Activated naive CD4-positive, alpha-beta T cell treated with anti-CD3 and anti-CD28 coated beads for 36 hours (primary cell): Measurements from ENCODE around the gene ACSS1. TPM values are rescaled to one million over a fixed set of nuclear protein-coding genes. Genes with fewer than 3 reads are reported as not detected.

ENCODE experiments used
- CTCF ChIA-PET: fragments of 350-600 bp; sonication (Branson Sonifier 250); formaldehyde crosslinking; loops from one replicate; lab custom pipeline; 2021; ENCODE audit warnings: antibody characterized with exemption; lab: Charles Lee
- DNase-seq: peaks from one replicate; pipeline ENCODE4 v3.0.0-alpha.2; 2020
- H3K27ac Mint-ChIP-seq: one replicate; pipeline ENCODE4 v1.8.0; 2021; ENCODE audit warnings: mild to moderate bottlenecking, mixed read lengths
- H3K27me3 Mint-ChIP-seq: one replicate; pipeline ENCODE4 v1.8.0; 2021; ENCODE audit warnings: low read depth, mixed read lengths
- H3K36me3 Mint-ChIP-seq: one replicate; pipeline ENCODE4 v1.8.0; 2021; ENCODE audit warnings: low read depth, mixed read lengths
- H3K4me1 Mint-ChIP-seq: one replicate; pipeline ENCODE4 v1.8.0; 2021; ENCODE audit warnings: low read depth, mixed read lengths
- H3K4me3 Mint-ChIP-seq: one replicate; pipeline ENCODE4 v1.8.0; 2021; ENCODE audit warnings: mild to moderate bottlenecking, moderate library complexity, mixed read lengths
- H3K9me3 Mint-ChIP-seq: one replicate; pipeline ENCODE4 v1.8.0; 2021; ENCODE audit warnings: mixed read lengths
- intact Hi-C: fragments of 100-400 bp; cut with micrococcal nuclease; formaldehyde crosslinking; loops from one replicate; pipeline ENCODE4 v1.15.1; 2023
- total RNA-seq, 2 experiments: library from RNA; stranded (reverse); gene quantifications; one replicate each; pipeline ENCODE4 v1.2.3, GENCODE V29; 2021

The ACSS1 gene
- total RNA-seq, 2 experiments from 2014 or later = 9.4 to 10.1 TPM

DNA sequence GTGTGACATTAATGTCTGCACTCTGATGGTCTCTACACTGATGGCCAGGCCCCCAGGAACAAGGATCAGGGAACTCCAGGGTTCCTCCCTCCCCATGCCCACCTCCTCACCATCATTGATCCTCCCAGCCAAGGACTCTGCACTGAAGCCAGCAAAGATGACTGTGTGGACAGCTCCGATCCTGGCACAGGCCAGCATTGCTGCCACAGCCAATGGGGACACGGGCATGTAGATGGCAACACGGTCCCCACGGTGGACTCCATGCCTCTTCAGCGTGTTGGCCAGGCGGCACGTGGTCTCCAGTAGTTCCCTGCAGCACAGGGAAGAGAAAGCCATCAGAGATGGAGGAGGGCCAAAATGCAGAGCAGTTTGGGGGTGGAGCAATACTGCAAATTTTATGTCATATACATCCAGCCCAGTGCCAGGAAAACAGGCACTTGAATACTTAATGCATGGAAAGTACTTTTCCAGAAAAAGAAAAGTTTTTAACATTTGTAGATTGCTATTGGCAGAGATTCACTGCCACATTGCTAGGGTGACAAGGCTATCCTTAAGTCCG, 27.2 kb downstream of the ACSS1 start:
- no peak for DNase-seq
- Mint-ChIP-seq H3K4me3 (no peak overlapping the region), H3K9me3 (no peaks in the 10 kb centered on the region), H3K27me3 (no peaks in the 10 kb centered on the region), H3K4me1 (peaks cover 6% of the 10 kb centered on the region), H3K27ac (no peak overlapping the region), H3K36me3 (peaks cover 2% of the 10 kb centered on the region)
- intact Hi-C loops = no loop called here
- CTCF ChIA-PET = interaction anchor here (0.6 kb wide), 1 partner anchor 386 kb away, joined by 3 read pairs; no protein-coding TSS in a partner anchor

DNA sequence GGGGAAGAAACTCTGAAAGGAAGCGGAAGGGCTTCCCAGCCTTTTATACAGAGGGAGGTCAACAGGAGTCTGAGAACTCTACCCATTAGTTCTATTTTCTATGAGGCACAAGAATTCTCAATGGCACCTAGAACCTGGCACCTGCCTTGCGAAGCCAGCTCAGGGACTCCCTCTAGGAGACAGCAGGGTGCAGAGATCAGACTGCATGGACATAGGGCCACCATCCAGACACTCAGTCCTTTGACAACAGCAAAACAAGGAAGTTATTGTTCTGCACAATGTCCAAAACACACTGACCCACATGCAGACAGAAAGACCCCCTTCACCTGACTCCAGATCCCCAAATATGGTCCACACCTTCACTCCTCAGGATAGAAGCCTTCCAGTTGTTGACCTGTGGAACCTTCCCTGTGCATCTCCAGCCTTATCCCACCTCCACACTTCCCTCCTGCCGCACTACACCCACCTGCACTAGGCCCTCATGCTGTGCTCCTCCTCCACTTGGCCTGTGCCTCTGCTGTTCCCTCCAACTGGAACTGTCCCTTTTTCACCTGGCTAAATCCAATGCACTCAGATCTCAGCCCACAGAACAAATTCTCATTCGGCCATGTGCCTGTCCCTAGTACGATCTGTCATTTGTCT, 27.8 kb downstream of the ACSS1 start:
- CTCF ChIA-PET = no interaction called here
- Mint-ChIP-seq H3K27ac (no peak overlapping the region), H3K4me3 (no peak overlapping the region), H3K36me3 (peaks cover 2% of the 10 kb centered on the region), H3K4me1 (peaks cover 3% of the 10 kb centered on the region), H3K27me3 (no peaks in the 10 kb centered on the region), H3K9me3 (no peaks in the 10 kb centered on the region)
- intact Hi-C loops = no loop called here
- no peak for DNase-seq

DNA sequence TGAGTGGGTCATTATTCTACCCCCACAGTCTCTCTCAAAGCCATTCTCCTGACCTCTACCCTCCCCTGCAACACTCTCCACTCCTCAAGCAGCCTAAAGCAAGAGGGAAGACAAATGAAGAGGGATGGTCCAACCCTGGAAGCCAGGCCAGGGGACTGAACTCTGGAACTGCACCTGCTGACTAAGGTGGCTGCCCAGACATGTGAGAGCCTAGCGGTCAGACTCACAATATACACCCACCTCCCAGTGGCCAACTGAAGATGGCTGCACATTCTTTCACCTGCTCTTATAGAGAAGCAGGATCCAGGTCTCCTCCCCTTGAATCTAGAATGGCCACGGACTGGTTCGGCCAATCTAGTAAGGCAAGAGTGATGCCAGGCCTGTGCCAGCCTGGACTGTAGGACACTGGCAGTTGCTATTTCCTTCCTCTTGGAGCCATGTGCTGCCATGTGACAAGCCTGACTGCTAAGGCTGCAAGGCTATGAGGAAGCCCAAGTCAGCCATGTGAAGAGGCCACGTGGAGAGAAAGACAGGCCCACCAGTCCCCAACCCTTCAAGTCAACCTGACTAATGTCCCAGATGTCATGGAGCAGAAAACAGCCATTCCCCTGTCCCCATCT, 31.8 kb downstream of the ACSS1 start:
- H3K27ac Mint-ChIP-seq = no peak overlapping the region
- no peak overlapping the region for H3K4me3 Mint-ChIP-seq
- CTCF ChIA-PET = no interaction called here
- DNase-seq = no peak
- peaks cover 2% of the 10 kb centered on the region for H3K36me3 Mint-ChIP-seq
- intact Hi-C loops = no loop called here
- H3K27me3 Mint-ChIP-seq = no peaks in the 10 kb centered on the region
- H3K9me3 Mint-ChIP-seq = no peaks in the 10 kb centered on the region
- H3K4me1 Mint-ChIP-seq = peaks cover 3% of the 10 kb centered on the region

DNA sequence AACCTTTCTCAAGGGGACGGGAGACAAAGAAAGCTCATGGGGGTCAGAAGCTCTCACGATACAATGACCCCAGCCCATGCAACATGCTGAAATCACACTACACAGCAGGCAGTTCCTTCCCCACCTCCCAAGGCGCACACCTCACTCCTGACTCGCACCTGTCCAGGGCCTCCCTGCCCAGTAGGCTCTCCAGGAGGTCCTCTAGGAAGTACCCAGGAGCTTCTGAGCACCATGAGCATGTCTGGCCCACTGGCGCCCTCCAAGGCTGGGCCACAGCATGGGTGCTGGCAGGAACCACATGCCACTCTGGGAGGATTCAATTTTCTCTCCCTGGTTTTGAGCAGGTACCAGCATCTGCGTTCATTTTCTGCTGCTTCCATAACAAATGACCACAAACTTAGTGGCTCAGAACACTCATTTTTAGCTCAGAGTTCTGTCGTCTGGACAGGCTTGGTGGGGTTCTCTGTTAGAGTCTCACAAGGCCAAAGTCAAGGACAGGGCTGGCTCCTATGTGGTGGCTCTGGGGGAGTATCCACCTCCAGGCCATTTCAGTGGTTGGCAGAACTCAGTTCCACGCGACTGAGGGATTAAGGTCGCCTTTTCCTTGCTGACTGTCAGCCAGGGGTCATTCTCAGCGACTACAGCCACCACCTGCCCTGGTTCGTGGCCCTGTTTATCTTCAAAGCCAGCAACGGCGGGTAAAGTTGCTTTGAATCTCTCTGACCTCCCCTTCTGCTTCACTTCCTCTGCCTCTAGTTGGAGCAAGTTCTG, 32.7 kb downstream of the ACSS1 start:
- H3K4me3 Mint-ChIP-seq = no peak overlapping the region
- H3K27ac Mint-ChIP-seq = no peak overlapping the region
- intact Hi-C loops = no loop called here
- CTCF ChIA-PET = no interaction called here
- no peaks in the 10 kb centered on the region for H3K9me3 Mint-ChIP-seq
- no peak for DNase-seq
- no peaks in the 10 kb centered on the region for H3K36me3 Mint-ChIP-seq
- peaks cover 3% of the 10 kb centered on the region for H3K4me1 Mint-ChIP-seq
- no peaks in the 10 kb centered on the region for H3K27me3 Mint-ChIP-seq

DNA sequence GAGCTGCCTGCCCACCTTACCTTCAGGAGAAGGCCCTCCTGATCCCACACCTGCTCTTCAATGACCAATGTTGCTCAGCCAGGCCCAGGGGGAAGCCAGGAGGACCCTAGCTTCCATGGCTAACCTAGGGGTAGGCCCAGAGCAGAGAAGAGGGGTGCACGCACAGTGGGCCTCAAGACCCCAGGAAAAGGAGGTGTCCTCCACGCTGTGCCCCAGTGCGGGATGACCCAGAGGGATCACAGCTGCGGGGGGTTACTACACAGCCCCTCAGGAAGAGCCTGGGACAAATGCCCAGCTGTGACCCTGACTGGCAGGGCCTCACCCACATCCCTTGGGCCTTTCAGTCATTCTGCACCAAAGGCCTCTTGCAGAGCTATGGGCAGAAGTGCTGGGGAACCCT, 33.8 kb downstream of the ACSS1 start:
- H3K9me3 Mint-ChIP-seq = no peaks in the 10 kb centered on the region
- DNase-seq = no peak
- H3K36me3 Mint-ChIP-seq = peaks cover 3% of the 10 kb centered on the region
- H3K27me3 Mint-ChIP-seq = no peaks in the 10 kb centered on the region
- intact Hi-C loops = no loop called here
- H3K4me1 Mint-ChIP-seq = peaks cover 3% of the 10 kb centered on the region
- H3K4me3 Mint-ChIP-seq = no peak overlapping the region
- H3K27ac Mint-ChIP-seq = no peak overlapping the region
- CTCF ChIA-PET = no interaction called here

DNA sequence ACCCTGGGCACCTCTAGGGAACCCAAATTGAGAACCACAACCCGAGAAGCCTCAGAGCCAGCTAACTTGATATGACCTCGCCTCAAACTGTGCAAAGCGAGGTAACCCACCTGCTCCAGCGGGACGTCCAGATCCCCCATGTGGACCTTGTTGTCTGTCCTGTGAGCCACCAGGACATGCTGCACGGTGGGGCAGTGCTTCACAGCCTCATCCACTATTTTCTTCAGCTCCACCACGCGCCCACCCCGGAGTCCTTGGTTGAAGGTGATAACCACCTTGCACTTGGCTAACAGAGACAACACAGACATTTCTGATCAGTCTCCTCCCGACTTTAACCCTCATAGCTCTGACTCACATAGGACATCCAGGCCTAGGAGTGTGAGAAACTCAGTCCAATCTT, 34.6 kb downstream of the ACSS1 start:
- no peak overlapping the region for H3K27ac Mint-ChIP-seq
- CTCF ChIA-PET = no interaction called here
- peaks cover 3% of the 10 kb centered on the region for H3K4me1 Mint-ChIP-seq
- no peaks in the 10 kb centered on the region for H3K9me3 Mint-ChIP-seq
- peaks cover 3% of the 10 kb centered on the region for H3K36me3 Mint-ChIP-seq
- intact Hi-C loops = no loop called here
- no peak for DNase-seq
- no peaks in the 10 kb centered on the region for H3K27me3 Mint-ChIP-seq
- no peak overlapping the region for H3K4me3 Mint-ChIP-seq

DNA sequence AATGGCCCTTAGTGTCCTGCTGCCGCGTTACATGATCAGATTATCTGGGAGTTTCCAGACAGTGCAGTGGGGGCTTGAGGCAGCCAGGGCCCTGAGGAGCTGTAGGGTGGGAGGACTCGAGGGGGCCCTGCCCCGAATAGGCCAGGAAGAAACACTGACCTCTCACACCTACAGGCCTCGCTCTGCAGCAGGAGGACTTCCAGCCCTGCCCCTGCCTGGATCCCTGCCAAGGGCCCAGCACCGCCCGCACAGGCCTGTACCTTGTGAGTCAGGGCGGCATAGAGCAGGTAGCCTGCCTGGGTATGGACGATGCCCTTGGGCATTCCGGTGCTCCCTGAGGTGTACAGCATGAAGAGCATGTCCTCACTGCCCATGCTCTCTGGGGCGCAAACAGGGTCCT, 35.3 kb downstream of the ACSS1 start:
- H3K4me1 Mint-ChIP-seq = peaks cover 3% of the 10 kb centered on the region
- H3K9me3 Mint-ChIP-seq = no peaks in the 10 kb centered on the region
- H3K36me3 Mint-ChIP-seq = peaks cover 3% of the 10 kb centered on the region
- CTCF ChIA-PET = interaction anchor here (0.7 kb wide), 1 partner anchor 40 kb away, joined by 3 read pairs; no protein-coding TSS in a partner anchor
- no peak overlapping the region for H3K4me3 Mint-ChIP-seq
- H3K27ac Mint-ChIP-seq = no peak overlapping the region
- no peaks in the 10 kb centered on the region for H3K27me3 Mint-ChIP-seq
- intact Hi-C loops = no loop called here
- DNase-seq = no peak

DNA sequence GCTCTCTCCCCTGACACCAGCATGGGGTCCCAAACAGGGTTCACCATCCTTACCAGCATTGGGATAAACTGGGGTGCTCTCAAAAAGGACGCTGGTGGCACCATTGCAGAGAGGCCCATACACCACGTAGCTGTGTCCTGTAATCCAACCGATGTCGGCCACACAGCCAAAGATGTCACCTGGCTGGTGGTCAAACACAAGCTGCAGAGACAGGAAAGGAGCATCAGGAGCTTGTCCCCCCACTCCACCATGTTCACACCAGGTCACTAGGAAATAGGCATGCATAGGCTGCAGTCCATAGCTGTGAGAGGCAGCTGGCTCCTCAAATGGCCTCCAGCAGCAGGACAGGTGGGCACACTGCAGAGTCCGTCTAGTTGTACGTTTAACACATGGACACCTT, 36.6 kb downstream of the ACSS1 start:
- CTCF ChIA-PET = interaction anchor here (0.6 to 0.9 kb wide), 2 partner anchors 15 to 34 kb away, joined by 3 to 4 read pairs; no protein-coding TSS in a partner anchor
- H3K4me1 Mint-ChIP-seq = no peaks in the 10 kb centered on the region

DNA sequence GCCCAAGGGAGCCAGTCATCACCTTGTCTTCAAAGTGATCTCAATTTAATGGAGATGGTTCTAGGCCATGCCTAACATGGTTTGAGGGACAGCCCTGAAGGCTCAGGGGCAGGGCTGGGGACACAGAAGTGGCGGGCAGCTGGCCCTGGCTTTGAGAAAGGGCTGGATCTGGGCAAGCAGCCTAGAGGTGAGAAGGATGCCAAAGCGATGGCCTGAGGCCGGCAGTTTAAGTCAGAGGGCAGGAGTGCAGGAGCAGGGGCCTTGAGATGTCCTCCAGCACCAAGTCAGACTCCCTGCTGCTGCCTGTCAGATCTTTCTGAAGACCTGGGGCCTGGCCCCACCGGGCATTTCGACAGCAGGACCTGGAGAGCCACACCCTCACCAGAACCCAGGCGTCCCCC, 37.0 kb downstream of the ACSS1 start:
- Mint-ChIP-seq H3K27ac (no peak overlapping the region), H3K36me3 (peaks cover 3% of the 10 kb centered on the region), H3K9me3 (no peaks in the 10 kb centered on the region), H3K4me3 (no peak overlapping the region), H3K27me3 (no peaks in the 10 kb centered on the region), H3K4me1 (no peaks in the 10 kb centered on the region)
- DNase-seq = no peak
- CTCF ChIA-PET = interaction anchor here (0.6 to 0.9 kb wide), 2 partner anchors 16 to 34 kb away, joined by 3 to 4 read pairs; no protein-coding TSS in a partner anchor
- intact Hi-C loops = no loop called here

More for the DNA sequence above, 36.6 kb downstream of the ACSS1 start:
- Mint-ChIP-seq H3K36me3 (peaks cover 3% of the 10 kb centered on the region), H3K4me3 (no peak overlapping the region), H3K9me3 (no peaks in the 10 kb centered on the region), H3K27ac (no peak overlapping the region), H3K27me3 (no peaks in the 10 kb centered on the region)
- intact Hi-C loops = no loop called here
- no peak for DNase-seq

DNA sequence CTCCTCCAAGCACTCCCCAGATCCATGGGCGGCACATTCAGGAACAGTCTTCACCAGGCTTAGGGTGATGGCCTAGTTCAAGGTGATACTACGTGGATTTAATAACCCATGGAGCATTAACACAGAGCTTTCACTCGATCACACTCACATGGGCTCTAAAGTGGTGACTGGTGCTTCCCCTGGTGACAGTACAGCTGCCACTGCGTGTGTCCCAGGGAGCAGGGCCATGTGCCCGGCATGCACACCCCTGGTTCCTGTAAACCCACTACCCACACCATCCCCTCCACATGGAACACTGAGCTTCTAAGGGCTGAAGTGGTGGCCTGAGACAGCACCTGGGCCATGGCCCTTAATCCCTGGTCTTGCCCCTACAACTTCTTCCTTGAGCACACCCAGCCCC, 37.6 kb downstream of the ACSS1 start:
- Mint-ChIP-seq H3K36me3 (peaks cover 3% of the 10 kb centered on the region), H3K27me3 (no peaks in the 10 kb centered on the region), H3K4me3 (no peak overlapping the region), H3K9me3 (no peaks in the 10 kb centered on the region), H3K27ac (no peak overlapping the region), H3K4me1 (no peaks in the 10 kb centered on the region)
- DNase-seq = no peak
- CTCF ChIA-PET = no interaction called here
- intact Hi-C loops = no loop called here

DNA sequence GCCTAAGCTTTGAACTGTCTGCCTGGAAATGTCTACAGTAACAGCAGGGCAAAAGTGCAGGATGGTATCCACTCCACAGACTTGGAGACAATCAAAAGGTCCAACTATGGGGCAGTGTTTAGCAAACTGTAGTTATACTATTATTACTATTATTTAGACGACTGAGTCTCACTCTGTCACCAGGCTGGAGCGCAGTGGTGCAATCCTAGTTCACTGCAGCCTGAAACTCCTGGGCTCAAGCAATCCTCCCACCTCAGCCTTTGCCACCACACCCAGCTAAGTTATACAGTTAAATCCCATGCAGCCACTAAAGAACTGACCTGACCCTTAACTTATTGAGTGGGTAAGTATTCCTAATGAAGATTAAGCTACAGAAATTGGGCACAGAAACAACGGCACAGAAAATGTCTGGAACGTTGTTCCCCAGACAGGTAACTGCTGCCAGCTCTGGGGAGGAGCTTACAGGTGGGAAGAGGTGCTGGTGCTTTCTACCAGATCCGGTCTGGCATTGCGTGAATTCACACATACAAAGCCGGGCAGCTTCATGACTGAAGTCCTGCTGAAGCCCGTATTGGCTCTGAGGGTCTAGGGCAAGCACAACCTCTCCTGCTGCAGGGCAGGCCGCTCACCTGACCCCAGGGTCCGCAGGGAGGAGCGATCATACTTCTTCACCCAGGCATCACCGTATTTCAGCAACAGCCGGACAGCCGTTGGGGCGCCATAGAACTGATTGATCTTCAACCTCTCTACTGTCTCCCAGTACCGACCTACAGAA, 38.4 kb downstream of the ACSS1 start:
- H3K27me3 Mint-ChIP-seq = no peaks in the 10 kb centered on the region
- peaks cover 3% of the 10 kb centered on the region for H3K36me3 Mint-ChIP-seq
- H3K4me3 Mint-ChIP-seq = no peak overlapping the region
- intact Hi-C loops = no loop called here
- DNase-seq = no peak
- no peaks in the 10 kb centered on the region for H3K4me1 Mint-ChIP-seq
- CTCF ChIA-PET = no interaction called here
- no peaks in the 10 kb centered on the region for H3K9me3 Mint-ChIP-seq
- H3K27ac Mint-ChIP-seq = no peak overlapping the region

DNA sequence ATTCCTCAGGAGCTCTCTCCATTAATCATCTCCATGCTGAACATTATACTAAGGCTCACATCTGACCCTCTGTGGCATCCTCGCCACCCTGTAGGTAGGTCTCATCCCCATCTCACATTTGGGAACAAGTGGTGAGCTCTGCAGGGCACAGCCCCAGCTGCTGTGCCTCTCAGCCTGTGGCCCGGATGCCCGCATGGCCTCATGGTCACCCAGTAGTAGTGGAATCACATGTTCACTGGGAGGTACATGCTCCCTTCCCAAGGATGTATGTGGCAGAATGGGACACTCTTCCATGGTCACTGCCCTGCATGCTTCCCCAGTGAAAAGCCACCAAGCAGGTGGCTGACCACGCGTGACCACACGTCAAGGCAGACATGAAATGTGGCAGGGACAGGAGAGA, 39.1 kb downstream of the ACSS1 start:
- no peaks in the 10 kb centered on the region for H3K4me1 Mint-ChIP-seq
- H3K4me3 Mint-ChIP-seq = no peak overlapping the region
- CTCF ChIA-PET = no interaction called here
- no peak for DNase-seq
- H3K9me3 Mint-ChIP-seq = no peaks in the 10 kb centered on the region
- no peaks in the 10 kb centered on the region for H3K27me3 Mint-ChIP-seq
- H3K36me3 Mint-ChIP-seq = peaks cover 5% of the 10 kb centered on the region
- intact Hi-C loops = no loop called here
- no peak overlapping the region for H3K27ac Mint-ChIP-seq
